ENCODE measurements around the gene KCTD5.
A peak's percentile ranks its signal among the peaks of the same experiment; 100 is the strongest.

The KCTD5 gene

DNA sequence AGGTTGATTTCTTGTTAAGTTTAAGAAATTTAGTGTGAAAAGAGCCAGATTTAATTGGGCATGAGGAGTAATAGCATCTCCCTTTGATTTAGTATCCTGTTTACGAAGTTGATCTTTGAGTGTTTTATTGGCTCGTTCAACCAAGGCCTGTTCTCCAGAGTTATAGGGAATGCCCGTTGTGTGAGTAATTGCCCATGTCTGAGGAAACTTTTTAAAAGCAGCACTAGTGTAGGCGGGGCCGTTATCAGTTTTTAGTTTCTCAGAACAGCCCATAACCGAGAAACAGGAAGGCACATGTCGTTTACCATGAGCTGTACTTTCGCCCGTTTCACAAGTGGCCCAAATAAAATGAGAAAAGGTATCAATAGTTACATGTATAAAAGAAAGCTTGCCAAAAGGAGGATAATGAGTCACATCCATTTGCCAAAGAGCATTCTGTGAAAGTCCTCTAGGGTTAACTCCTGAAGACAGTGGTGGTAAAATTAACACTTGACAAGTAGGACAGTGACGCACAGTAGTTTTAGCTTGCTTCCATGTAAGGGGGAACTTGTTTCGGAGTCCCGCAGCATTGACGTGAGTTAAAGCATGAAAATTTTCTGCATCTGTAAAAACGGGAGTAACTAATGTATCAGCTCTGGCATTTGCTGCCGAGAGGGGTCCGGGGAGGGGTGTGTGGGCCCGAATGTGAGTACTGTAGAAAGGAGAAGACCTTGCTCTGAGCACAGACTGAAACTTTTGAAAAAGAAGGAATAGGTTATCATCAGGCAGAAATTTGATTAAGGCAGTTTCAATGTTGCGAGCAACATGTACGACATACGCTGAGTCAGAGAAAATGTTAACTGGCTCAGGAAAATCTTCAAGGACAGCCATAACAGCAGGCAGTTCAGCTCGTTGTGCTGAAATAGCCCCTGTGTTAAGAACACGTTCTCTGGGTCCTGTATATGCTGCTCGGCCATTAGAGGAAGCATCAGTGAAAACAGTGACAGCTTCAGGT, 18.5 kb upstream of the KCTD5 start:
- POLR2A ChIA-PET = no interaction called here
- Histone ChIP-seq H3K4me1 (ENCODE audit: control insufficient read depth, insufficient read depth, low read length) (peaks cover 19% of the 10 kb centered on the region), H3K4me3 (ENCODE audit: low read depth, low read length) (no peak overlapping the region), H3K36me3 (ENCODE audit: control insufficient read depth in 2 of 2, insufficient read depth in 1 of 2, low read length in 2 of 2) (peaks cover 0 to 15% of the 10 kb centered on the region in 2 experiments; a peak in 1 of 3 replicates), H3K9me3 (ENCODE audit: control insufficient read depth, insufficient read depth, low read depth, low read length) (no peaks in the 10 kb centered on the region), H3K27ac (ENCODE audit: extremely low read depth, low read depth, low read length) (no peak overlapping the region; the same call in 1 of the 2 replicates)
- CTCF ChIA-PET = interaction anchor here (1.2 kb wide), 1 partner anchor 263 kb away, joined by 3 read pairs; no protein-coding TSS in a partner anchor
- TF ChIP-seq ZNF654 (tag by site-specific recombination; IDR thresholded peaks at IDR 0.05; ENCODE audit: low read depth) (no peak), ZNF423 (tag by site-specific recombination; IDR thresholded peaks at IDR 0.05) (no peak), KLF10 (tag by site-specific recombination; IDR thresholded peaks at IDR 0.05) (peak; percentile 8; the same call in 1 of the 2 replicates), ZNF266 (tag by site-specific recombination; IDR thresholded peaks at IDR 0.05; ENCODE audit: low read depth) (no peak), ZNF157 (tag by site-specific recombination; IDR thresholded peaks at IDR 0.05) (no peak), ZNF623 (tag by site-specific recombination; IDR thresholded peaks at IDR 0.05) (no peak), ZNF2 (tag by site-specific recombination; IDR thresholded peaks at IDR 0.05) (peak; percentile 17; the same call in 1 of the 2 replicates), ZNF416 (tag by site-specific recombination; IDR thresholded peaks at IDR 0.05) (no peak), ZNF837 (tag by site-specific recombination; IDR thresholded peaks at IDR 0.05) (no peak), ZEB2 (tag by site-specific recombination; IDR thresholded peaks at IDR 0.05) (peak; percentile 56; the same call in 1 of the 2 replicates), ZIC2 (tag by site-specific recombination; IDR thresholded peaks at IDR 0.05) (no peak), ZNF211 (tag by site-specific recombination; IDR thresholded peaks at IDR 0.05; ENCODE audit: low read depth) (no peak), HOXC10 (CRISPR knock-in tag; IDR thresholded peaks at IDR 0.05) (no peak), FEZF1 (tag by site-specific recombination; IDR thresholded peaks at IDR 0.05) (peak; percentile 77; the same call in 1 of the 2 replicates), ZNF133 (tag by site-specific recombination; IDR thresholded peaks at IDR 0.05) (no peak), ZNF155 (tag by site-specific recombination; IDR thresholded peaks at IDR 0.05) (no peak), ZBTB8A (tag by site-specific recombination; IDR thresholded peaks at IDR 0.05) (peak; percentile 67), ZNF596 (tag by site-specific recombination; IDR thresholded peaks at IDR 0.05) (no peak), GLIS1 (tag by site-specific recombination; IDR thresholded peaks at IDR 0.05) (peak; percentile 82), SP3 (tag by site-specific recombination; IDR thresholded peaks at IDR 0.05) (no peak)
- TF ChIP-seq, protein P1, sequence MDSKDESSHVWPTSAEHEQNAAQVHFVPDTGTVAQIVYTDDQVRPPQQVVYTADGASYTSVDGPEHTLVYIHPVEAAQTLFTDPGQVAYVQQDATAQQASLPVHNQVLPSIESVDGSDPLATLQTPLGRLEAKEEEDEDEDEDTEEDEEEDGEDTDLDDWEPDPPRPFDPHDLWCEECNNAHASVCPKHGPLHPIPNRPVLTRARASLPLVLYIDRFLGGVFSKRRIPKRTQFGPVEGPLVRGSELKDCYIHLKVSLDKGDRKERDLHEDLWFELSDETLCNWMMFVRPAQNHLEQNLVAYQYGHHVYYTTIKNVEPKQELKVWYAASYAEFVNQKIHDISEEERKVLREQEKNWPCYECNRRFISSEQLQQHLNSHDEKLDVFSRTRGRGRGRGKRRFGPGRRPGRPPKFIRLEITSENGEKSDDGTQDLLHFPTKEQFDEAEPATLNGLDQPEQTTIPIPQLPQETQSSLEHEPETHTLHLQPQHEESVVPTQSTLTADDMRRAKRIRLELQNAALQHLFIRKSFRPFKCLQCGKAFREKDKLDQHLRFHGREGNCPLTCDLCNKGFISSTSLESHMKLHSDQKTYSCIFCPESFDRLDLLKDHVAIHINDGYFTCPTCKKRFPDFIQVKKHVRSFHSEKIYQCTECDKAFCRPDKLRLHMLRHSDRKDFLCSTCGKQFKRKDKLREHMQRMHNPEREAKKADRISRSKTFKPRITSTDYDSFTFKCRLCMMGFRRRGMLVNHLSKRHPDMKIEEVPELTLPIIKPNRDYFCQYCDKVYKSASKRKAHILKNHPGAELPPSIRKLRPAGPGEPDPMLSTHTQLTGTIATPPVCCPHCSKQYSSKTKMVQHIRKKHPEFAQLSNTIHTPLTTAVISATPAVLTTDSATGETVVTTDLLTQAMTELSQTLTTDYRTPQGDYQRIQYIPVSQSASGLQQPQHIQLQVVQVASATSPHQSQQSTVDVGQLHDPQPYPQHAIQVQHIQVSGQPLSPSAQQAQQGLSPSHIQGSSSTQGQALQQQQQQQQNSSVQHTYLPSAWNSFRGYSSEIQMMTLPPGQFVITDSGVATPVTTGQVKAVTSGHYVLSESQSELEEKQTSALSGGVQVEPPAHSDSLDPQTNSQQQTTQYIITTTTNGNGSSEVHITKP (tag by site-specific recombination; IDR thresholded peaks at IDR 0.05) = peak; percentile 54
- TF ChIP-seq, protein P2, sequence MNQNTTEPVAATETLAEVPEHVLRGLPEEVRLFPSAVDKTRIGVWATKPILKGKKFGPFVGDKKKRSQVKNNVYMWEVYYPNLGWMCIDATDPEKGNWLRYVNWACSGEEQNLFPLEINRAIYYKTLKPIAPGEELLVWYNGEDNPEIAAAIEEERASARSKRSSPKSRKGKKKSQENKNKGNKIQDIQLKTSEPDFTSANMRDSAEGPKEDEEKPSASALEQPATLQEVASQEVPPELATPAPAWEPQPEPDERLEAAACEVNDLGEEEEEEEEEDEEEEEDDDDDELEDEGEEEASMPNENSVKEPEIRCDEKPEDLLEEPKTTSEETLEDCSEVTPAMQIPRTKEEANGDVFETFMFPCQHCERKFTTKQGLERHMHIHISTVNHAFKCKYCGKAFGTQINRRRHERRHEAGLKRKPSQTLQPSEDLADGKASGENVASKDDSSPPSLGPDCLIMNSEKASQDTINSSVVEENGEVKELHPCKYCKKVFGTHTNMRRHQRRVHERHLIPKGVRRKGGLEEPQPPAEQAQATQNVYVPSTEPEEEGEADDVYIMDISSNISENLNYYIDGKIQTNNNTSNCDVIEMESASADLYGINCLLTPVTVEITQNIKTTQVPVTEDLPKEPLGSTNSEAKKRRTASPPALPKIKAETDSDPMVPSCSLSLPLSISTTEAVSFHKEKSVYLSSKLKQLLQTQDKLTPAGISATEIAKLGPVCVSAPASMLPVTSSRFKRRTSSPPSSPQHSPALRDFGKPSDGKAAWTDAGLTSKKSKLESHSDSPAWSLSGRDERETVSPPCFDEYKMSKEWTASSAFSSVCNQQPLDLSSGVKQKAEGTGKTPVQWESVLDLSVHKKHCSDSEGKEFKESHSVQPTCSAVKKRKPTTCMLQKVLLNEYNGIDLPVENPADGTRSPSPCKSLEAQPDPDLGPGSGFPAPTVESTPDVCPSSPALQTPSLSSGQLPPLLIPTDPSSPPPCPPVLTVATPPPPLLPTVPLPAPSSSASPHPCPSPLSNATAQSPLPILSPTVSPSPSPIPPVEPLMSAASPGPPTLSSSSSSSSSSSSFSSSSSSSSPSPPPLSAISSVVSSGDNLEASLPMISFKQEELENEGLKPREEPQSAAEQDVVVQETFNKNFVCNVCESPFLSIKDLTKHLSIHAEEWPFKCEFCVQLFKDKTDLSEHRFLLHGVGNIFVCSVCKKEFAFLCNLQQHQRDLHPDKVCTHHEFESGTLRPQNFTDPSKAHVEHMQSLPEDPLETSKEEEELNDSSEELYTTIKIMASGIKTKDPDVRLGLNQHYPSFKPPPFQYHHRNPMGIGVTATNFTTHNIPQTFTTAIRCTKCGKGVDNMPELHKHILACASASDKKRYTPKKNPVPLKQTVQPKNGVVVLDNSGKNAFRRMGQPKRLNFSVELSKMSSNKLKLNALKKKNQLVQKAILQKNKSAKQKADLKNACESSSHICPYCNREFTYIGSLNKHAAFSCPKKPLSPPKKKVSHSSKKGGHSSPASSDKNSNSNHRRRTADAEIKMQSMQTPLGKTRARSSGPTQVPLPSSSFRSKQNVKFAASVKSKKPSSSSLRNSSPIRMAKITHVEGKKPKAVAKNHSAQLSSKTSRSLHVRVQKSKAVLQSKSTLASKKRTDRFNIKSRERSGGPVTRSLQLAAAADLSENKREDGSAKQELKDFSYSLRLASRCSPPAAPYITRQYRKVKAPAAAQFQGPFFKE (tag by site-specific recombination; IDR thresholded peaks at IDR 0.05; ENCODE audit: borderline replicate concordance) = no peak
- TF ChIP-seq, protein P3, sequence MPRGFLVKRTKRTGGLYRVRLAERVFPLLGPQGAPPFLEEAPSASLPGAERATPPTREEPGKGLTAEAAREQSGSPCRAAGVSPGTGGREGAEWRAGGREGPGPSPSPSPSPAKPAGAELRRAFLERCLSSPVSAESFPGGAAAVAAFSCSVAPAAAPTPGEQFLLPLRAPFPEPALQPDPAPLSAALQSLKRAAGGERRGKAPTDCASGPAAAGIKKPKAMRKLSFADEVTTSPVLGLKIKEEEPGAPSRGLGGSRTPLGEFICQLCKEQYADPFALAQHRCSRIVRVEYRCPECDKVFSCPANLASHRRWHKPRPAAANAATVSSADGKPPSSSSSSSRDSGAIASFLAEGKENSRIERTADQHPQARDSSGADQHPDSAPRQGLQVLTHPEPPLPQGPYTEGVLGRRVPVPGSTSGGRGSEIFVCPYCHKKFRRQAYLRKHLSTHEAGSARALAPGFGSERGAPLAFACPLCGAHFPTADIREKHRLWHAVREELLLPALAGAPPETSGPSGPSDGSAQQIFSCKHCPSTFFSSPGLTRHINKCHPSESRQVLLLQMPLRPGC (tag by site-specific recombination; IDR thresholded peaks at IDR 0.05) = peak; percentile 19; the same call in 1 of the 2 replicates
- TF ChIP-seq, protein P4, sequence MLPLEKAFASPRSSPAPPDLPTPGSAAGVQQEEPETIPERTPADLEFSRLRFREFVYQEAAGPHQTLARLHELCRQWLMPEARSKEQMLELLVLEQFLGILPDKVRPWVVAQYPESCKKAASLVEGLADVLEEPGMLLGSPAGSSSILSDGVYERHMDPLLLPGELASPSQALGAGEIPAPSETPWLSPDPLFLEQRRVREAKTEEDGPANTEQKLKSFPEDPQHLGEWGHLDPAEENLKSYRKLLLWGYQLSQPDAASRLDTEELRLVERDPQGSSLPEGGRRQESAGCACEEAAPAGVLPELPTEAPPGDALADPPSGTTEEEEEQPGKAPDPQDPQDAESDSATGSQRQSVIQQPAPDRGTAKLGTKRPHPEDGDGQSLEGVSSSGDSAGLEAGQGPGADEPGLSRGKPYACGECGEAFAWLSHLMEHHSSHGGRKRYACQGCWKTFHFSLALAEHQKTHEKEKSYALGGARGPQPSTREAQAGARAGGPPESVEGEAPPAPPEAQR (tag by site-specific recombination; IDR thresholded peaks at IDR 0.05) = no peak
